WTC11 (cell line): ENCODE results near the gene ARHGDIG. TPM values are rescaled to one million over a fixed set of nuclear protein-coding genes. Genes with fewer than 3 reads are reported as not detected.

Source experiments
- ATAC-seq: fragments of 200-7000 bp; cut with Tn5 transposase; 2 replicates; pipeline ENCODE4 v1.10.0; 2021; ENCODE audit warnings: mild to moderate bottlenecking, moderate library complexity
- CTCF ChIA-PET: fragments of 300-600 bp; sonication (Branson Sonifier 250); formaldehyde crosslinking; loops from one replicate; lab custom pipeline; 2021; ENCODE audit warnings: antibody characterized with exemption; lab: Charles Lee
- POLR2A ChIA-PET: fragments of 350-600 bp; sonication (Branson Sonifier 250); formaldehyde crosslinking; loops from one replicate; lab custom pipeline; 2021; ENCODE audit warnings: antibody characterized with exemption; lab: Charles Lee
- DNase-seq: peaks from one replicate; pipeline ENCODE4 v3.0.0; 2021; ENCODE audit warnings: low spot score
- H3K27ac Mint-ChIP-seq: 2 replicates; pipeline ENCODE4 v1.8.0; 2021; ENCODE audit warnings: mixed read lengths
- H3K27me3 Mint-ChIP-seq: 2 replicates; pipeline ENCODE4 v1.8.0; 2021; ENCODE audit warnings: low read depth, mild to moderate bottlenecking, moderate library complexity, mixed read lengths
- H3K36me3 Mint-ChIP-seq: 2 replicates; pipeline ENCODE4 v1.8.0; 2021; ENCODE audit warnings: mixed read lengths
- H3K4me1 Mint-ChIP-seq: 2 replicates; pipeline ENCODE4 v1.8.0; 2022; ENCODE audit warnings: mixed read lengths
- H3K4me3 Mint-ChIP-seq: 2 replicates; pipeline ENCODE4 v1.8.0; 2021; ENCODE audit warnings: mild to moderate bottlenecking, moderate library complexity, mixed read lengths
- H3K9me3 Mint-ChIP-seq: 2 replicates; pipeline ENCODE4 v1.8.0; 2021; ENCODE audit warnings: mixed read lengths
- ATF1 ChIP-seq: sonication (generic); formaldehyde crosslinking; IDR thresholded peaks from 2 replicates; pipeline ENCODE4 v1.8.1; 2023; ENCODE audit warnings: mild to moderate bottlenecking, moderate library complexity, missing genetic modification reagents
- ETV6 ChIP-seq: sonication (generic); formaldehyde crosslinking; IDR thresholded peaks from 2 replicates; pipeline ENCODE4 v1.8.1; 2022; ENCODE audit warnings: mild to moderate bottlenecking, missing genetic modification reagents
- KAT7 ChIP-seq: sonication (generic); formaldehyde crosslinking; IDR thresholded peaks from 2 replicates; pipeline ENCODE4 v1.8.1; 2023; ENCODE audit warnings: missing genetic modification reagents, mild to moderate bottlenecking, borderline replicate concordance
- MXD4 ChIP-seq: fragments of 250-450 bp; sonication (Bioruptor Pico); IDR thresholded peaks from 2 replicates; pipeline ENCODE4 v1.8.0; 2021; ENCODE audit warnings: mild to moderate bottlenecking, moderate library complexity, borderline replicate concordance
- MYBL2 ChIP-seq: sonication (generic); formaldehyde crosslinking; IDR thresholded peaks from 2 replicates; pipeline ENCODE4 v1.8.1; 2023; ENCODE audit warnings: mild to moderate bottlenecking, moderate library complexity, missing genetic modification reagents
- RELA ChIP-seq: sonication (generic); formaldehyde crosslinking; IDR thresholded peaks from 2 replicates; pipeline ENCODE4 v1.8.1; 2022; ENCODE audit warnings: missing genetic modification reagents, mild to moderate bottlenecking, borderline replicate concordance
- SMAD3 ChIP-seq: sonication (generic); formaldehyde crosslinking; IDR thresholded peaks from 2 replicates; pipeline ENCODE4 v1.8.0; 2022; ENCODE audit warnings: missing genetic modification reagents, mild to moderate bottlenecking, borderline replicate concordance
- TCF7 ChIP-seq: sonication (generic); formaldehyde crosslinking; IDR thresholded peaks from 2 replicates; pipeline ENCODE4 v1.8.0; 2022; ENCODE audit warnings: mild to moderate bottlenecking, low read depth, missing genetic modification reagents, moderate library complexity
- TEAD4 ChIP-seq: sonication (generic); formaldehyde crosslinking; IDR thresholded peaks from 2 replicates; pipeline ENCODE4 v1.8.0; 2022; ENCODE audit warnings: mild to moderate bottlenecking, missing genetic modification reagents
- ZBTB21 ChIP-seq: sonication (generic); formaldehyde crosslinking; IDR thresholded peaks from 2 replicates; pipeline ENCODE4 v1.8.1; 2023; ENCODE audit warnings: mild to moderate bottlenecking, missing genetic modification reagents, borderline replicate concordance
- ZNF138 ChIP-seq: sonication (generic); formaldehyde crosslinking; conservative IDR thresholded peaks from 2 replicates; pipeline ENCODE4 v1.8.1; 2022; ENCODE audit warnings: mild to moderate bottlenecking, moderate library complexity, missing genetic modification reagents
- total RNA-seq: library from RNA; stranded (reverse); gene quantifications from 3 replicates; pipeline ENCODE4 v1.2.3, GENCODE V29; 2021
- TF ChIP-seq, protein P1 (sequence below): sonication (generic); formaldehyde crosslinking; IDR thresholded peaks from 2 replicates; pipeline ENCODE4 v1.8.1; 2022; ENCODE audit warnings: low read depth, mild to moderate bottlenecking, moderate library complexity, missing genetic modification reagents, borderline replicate concordance
- TF ChIP-seq, protein P2 (sequence below): sonication (generic); formaldehyde crosslinking; IDR thresholded peaks from 2 replicates; pipeline ENCODE4 v1.8.0; 2022; ENCODE audit warnings: mild to moderate bottlenecking, missing genetic modification reagents
- TF ChIP-seq, protein P3 (sequence below): fragments of 200-600 bp; IDR thresholded peaks from 2 replicates; pipeline ENCODE4 v1.8.0; 2022; ENCODE audit warnings: antibody characterized with exemption
- TF ChIP-seq, protein P4 (sequence below): sonication (generic); formaldehyde crosslinking; IDR thresholded peaks from 2 replicates; pipeline ENCODE4 v1.8.0; 2022; ENCODE audit warnings: mild to moderate bottlenecking, missing genetic modification reagents
- TF ChIP-seq, protein P5 (sequence below): sonication (generic); formaldehyde crosslinking; IDR thresholded peaks from 2 replicates; pipeline ENCODE4 v1.8.0; 2022; ENCODE audit warnings: mild to moderate bottlenecking, missing genetic modification reagents
- TF ChIP-seq, protein P6 (sequence below): sonication (generic); formaldehyde crosslinking; IDR thresholded peaks from 2 replicates; pipeline ENCODE4 v1.8.1; 2022; ENCODE audit warnings: low read depth, missing genetic modification reagents, borderline replicate concordance
- TF ChIP-seq, protein P7 (sequence below): sonication (generic); formaldehyde crosslinking; IDR thresholded peaks from 2 replicates; pipeline ENCODE4 v1.8.1; 2023; ENCODE audit warnings: mild to moderate bottlenecking, missing genetic modification reagents
- TF ChIP-seq, protein P8 (sequence below): sonication (generic); formaldehyde crosslinking; IDR thresholded peaks from 2 replicates; pipeline ENCODE4 v1.8.1; 2023; ENCODE audit warnings: mild to moderate bottlenecking, missing genetic modification reagents, moderate library complexity

Gene ARHGDIG
- total RNA-seq, 1 experiment from 2014 or later: 4.0 TPM

DNA sequence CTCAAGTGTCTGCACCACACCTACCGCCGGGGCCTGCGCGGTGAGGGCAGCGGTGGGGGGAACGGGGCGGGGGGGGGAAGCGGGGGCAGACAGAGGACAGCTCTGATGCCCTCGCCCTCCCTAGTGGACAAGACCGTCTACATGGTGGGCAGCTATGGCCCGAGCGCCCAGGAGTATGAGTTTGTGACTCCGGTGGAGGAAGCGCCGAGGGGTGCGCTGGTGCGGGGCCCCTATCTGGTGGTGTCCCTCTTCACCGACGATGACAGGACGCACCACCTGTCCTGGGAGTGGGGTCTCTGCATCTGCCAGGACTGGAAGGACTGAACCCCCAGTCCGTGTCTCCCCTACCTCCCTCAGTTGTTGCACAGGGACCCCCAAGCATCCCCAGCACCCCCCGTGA lies 2.1 kb downstream of the ARHGDIG start (continued):
- TF ChIP-seq, protein P1, sequence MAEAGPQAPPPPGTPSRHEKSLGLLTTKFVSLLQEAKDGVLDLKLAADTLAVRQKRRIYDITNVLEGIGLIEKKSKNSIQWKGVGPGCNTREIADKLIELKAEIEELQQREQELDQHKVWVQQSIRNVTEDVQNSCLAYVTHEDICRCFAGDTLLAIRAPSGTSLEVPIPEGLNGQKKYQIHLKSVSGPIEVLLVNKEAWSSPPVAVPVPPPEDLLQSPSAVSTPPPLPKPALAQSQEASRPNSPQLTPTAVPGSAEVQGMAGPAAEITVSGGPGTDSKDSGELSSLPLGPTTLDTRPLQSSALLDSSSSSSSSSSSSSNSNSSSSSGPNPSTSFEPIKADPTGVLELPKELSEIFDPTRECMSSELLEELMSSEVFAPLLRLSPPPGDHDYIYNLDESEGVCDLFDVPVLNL (CRISPR knock-in tag): no peak
- TF ChIP-seq, protein P2, sequence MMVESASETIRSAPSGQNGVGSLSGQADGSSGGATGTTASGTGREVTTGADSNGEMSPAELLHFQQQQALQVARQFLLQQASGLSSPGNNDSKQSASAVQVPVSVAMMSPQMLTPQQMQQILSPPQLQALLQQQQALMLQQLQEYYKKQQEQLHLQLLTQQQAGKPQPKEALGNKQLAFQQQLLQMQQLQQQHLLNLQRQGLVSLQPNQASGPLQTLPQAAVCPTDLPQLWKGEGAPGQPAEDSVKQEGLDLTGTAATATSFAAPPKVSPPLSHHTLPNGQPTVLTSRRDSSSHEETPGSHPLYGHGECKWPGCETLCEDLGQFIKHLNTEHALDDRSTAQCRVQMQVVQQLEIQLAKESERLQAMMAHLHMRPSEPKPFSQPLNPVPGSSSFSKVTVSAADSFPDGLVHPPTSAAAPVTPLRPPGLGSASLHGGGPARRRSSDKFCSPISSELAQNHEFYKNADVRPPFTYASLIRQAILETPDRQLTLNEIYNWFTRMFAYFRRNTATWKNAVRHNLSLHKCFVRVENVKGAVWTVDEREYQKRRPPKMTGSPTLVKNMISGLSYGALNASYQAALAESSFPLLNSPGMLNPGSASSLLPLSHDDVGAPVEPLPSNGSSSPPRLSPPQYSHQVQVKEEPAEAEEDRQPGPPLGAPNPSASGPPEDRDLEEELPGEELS: no peak
- no peak for TF ChIP-seq MXD4 (CRISPR knock-in tag)
- TF ChIP-seq, protein P3, sequence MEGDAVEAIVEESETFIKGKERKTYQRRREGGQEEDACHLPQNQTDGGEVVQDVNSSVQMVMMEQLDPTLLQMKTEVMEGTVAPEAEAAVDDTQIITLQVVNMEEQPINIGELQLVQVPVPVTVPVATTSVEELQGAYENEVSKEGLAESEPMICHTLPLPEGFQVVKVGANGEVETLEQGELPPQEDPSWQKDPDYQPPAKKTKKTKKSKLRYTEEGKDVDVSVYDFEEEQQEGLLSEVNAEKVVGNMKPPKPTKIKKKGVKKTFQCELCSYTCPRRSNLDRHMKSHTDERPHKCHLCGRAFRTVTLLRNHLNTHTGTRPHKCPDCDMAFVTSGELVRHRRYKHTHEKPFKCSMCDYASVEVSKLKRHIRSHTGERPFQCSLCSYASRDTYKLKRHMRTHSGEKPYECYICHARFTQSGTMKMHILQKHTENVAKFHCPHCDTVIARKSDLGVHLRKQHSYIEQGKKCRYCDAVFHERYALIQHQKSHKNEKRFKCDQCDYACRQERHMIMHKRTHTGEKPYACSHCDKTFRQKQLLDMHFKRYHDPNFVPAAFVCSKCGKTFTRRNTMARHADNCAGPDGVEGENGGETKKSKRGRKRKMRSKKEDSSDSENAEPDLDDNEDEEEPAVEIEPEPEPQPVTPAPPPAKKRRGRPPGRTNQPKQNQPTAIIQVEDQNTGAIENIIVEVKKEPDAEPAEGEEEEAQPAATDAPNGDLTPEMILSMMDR: no peak
- no peak for TF ChIP-seq SMAD3
- TF ChIP-seq, protein P4, sequence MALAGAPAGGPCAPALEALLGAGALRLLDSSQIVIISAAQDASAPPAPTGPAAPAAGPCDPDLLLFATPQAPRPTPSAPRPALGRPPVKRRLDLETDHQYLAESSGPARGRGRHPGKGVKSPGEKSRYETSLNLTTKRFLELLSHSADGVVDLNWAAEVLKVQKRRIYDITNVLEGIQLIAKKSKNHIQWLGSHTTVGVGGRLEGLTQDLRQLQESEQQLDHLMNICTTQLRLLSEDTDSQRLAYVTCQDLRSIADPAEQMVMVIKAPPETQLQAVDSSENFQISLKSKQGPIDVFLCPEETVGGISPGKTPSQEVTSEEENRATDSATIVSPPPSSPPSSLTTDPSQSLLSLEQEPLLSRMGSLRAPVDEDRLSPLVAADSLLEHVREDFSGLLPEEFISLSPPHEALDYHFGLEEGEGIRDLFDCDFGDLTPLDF: no peak
- TF ChIP-seq ZNF138 (CRISPR knock-in tag): no peak
- TF ChIP-seq, protein P5, sequence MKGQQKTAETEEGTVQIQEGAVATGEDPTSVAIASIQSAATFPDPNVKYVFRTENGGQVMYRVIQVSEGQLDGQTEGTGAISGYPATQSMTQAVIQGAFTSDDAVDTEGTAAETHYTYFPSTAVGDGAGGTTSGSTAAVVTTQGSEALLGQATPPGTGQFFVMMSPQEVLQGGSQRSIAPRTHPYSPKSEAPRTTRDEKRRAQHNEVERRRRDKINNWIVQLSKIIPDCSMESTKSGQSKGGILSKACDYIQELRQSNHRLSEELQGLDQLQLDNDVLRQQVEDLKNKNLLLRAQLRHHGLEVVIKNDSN: no peak
- TF ChIP-seq ATF1 (CRISPR knock-in tag): no peak

DNA sequence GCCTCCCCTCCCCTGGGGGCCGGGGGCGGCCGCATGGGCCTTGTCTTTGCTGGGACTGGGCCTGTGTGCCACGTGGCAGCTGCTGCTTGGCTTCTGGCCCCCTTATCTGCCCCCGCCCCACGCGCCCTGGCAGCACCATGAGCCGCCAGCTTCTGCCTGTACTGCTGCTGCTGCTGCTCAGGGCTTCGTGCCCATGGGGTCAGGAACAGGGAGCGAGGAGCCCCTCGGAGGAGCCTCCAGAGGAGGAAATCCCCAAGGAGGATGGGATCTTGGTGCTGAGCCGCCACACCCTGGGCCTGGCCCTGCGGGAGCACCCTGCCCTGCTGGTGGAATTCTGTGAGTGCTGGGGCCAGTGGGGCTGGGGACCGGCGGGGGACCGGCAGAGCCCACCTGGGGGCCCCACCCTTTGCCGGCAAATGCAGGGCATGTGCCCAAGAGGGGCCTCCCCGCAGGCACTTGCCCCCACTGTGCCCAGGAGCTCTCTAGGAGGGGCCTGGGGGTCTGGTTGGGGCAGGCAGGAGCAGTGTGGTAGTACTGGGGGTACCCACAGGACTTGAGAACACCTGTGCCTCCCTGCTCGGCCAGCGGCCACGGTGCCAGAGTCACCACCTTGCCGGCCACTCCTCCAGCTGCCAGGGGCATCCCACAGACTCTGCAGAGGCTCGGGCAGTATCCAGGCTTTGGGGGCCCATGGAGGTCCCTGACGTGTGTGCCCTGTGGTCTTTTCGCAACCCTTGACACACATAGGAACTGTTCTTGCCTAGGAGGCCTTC lies 2.8 kb downstream of the ARHGDIG start, which contains the start of gene PDIA2:
Gene PDIA2 (plus strand): TSS at position 132 of the 773 bp plus-strand sequence. CDS start 6 bp downstream, at position 138.
- ChIA-PET POLR2A (no interaction called here), CTCF (no interaction called here)

More for the DNA sequence above, 2.8 kb downstream of the ARHGDIG start, which contains the start of gene PDIA2:
- peaks cover 15% of the 10 kb centered on the region for H3K36me3 Mint-ChIP-seq
- no peaks in the 10 kb centered on the region; the same call in 1 of the 2 replicates for H3K4me1 Mint-ChIP-seq
- H3K9me3 Mint-ChIP-seq: no peaks in the 10 kb centered on the region
- H3K27ac Mint-ChIP-seq: no peak within 1 kb of the TSS
- TF ChIP-seq, protein P6, sequence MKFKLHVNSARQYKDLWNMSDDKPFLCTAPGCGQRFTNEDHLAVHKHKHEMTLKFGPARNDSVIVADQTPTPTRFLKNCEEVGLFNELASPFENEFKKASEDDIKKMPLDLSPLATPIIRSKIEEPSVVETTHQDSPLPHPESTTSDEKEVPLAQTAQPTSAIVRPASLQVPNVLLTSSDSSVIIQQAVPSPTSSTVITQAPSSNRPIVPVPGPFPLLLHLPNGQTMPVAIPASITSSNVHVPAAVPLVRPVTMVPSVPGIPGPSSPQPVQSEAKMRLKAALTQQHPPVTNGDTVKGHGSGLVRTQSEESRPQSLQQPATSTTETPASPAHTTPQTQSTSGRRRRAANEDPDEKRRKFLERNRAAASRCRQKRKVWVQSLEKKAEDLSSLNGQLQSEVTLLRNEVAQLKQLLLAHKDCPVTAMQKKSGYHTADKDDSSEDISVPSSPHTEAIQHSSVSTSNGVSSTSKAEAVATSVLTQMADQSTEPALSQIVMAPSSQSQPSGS (CRISPR knock-in tag): no peak
- TF ChIP-seq RELA (CRISPR knock-in tag) (no peak), KAT7 (CRISPR knock-in tag) (no peak), MYBL2 (CRISPR knock-in tag) (no peak), ETV6 (no peak), ZBTB21 (no peak), TCF7 (no peak), TEAD4 (CRISPR knock-in tag) (no peak)
- TF ChIP-seq, protein P7, sequence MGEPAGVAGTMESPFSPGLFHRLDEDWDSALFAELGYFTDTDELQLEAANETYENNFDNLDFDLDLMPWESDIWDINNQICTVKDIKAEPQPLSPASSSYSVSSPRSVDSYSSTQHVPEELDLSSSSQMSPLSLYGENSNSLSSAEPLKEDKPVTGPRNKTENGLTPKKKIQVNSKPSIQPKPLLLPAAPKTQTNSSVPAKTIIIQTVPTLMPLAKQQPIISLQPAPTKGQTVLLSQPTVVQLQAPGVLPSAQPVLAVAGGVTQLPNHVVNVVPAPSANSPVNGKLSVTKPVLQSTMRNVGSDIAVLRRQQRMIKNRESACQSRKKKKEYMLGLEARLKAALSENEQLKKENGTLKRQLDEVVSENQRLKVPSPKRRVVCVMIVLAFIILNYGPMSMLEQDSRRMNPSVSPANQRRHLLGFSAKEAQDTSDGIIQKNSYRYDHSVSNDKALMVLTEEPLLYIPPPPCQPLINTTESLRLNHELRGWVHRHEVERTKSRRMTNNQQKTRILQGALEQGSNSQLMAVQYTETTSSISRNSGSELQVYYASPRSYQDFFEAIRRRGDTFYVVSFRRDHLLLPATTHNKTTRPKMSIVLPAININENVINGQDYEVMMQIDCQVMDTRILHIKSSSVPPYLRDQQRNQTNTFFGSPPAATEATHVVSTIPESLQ (CRISPR knock-in tag): no peak
- TF ChIP-seq, protein P8, sequence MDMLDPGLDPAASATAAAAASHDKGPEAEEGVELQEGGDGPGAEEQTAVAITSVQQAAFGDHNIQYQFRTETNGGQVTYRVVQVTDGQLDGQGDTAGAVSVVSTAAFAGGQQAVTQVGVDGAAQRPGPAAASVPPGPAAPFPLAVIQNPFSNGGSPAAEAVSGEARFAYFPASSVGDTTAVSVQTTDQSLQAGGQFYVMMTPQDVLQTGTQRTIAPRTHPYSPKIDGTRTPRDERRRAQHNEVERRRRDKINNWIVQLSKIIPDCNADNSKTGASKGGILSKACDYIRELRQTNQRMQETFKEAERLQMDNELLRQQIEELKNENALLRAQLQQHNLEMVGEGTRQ (CRISPR knock-in tag): no peak
- TF ChIP-seq, protein P5: no peak
- no peak for DNase-seq
- no peak within 1 kb of the TSS for H3K4me3 Mint-ChIP-seq
- no peak for ATAC-seq
- H3K27me3 Mint-ChIP-seq: peaks cover 23% of the 10 kb centered on the region
